GM13977 (cell line): Measurements from ENCODE around the gene FGF18.
"Not testable (repeated sequence)": the region's sequence is repeated elsewhere in the genome, so short reads cannot be mapped to it uniquely, and the experiment has no call there.

Experiments used
- DNase-seq: peaks from one replicate; pipeline ENCODE4 v3.0.0; 2012; ENCODE audit warnings: low spot score
- in situ Hi-C: fragments of 300-500 bp; cut with MboI; formaldehyde crosslinking; loops from one replicate; pipeline ENCODE4 v1.12.0; 2022; ENCODE audit warnings: low sequenced_read_pairs, low pct_unique_long_range_greater_than_20kb, mixed read lengths, inconsistent platforms; ENCODE audit not compliant: unreplicated experiment
- TF ChIP-seq, protein P1 (sequence below): IDR thresholded peaks from 2 replicates; pipeline ENCODE4 v1.5.1; 2012; ENCODE audit warnings: mild to moderate bottlenecking, control low read depth; ENCODE audit not compliant: insufficient read depth; ENCODE audit errors: extremely low read depth, missing control alignments

The FGF18 gene

DNA sequence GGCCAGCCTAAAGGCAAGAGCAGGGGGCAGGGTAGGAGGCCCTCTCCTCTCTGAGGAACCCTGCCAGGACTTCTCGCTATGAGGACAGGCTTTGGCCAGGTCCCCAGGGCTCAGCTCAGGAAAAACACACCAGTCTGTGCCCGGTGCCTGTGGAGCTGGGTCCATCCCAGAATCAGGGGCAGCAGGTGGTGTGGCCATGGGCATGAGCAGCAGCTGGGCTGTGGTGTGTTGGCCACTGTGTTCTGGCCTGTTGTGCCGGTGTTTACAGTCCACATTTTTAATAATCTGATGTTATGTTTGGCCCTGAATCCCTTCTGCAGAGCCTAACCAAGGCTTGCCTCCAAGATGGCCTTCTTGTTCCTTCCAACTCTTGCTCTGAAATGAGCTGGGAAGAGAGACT is 77.0 kb downstream of the FGF18 start:
- DNase-seq = no peak
- TF ChIP-seq, protein P1, sequence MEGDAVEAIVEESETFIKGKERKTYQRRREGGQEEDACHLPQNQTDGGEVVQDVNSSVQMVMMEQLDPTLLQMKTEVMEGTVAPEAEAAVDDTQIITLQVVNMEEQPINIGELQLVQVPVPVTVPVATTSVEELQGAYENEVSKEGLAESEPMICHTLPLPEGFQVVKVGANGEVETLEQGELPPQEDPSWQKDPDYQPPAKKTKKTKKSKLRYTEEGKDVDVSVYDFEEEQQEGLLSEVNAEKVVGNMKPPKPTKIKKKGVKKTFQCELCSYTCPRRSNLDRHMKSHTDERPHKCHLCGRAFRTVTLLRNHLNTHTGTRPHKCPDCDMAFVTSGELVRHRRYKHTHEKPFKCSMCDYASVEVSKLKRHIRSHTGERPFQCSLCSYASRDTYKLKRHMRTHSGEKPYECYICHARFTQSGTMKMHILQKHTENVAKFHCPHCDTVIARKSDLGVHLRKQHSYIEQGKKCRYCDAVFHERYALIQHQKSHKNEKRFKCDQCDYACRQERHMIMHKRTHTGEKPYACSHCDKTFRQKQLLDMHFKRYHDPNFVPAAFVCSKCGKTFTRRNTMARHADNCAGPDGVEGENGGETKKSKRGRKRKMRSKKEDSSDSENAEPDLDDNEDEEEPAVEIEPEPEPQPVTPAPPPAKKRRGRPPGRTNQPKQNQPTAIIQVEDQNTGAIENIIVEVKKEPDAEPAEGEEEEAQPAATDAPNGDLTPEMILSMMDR = no peak
- in situ Hi-C loops = no loop called here

DNA sequence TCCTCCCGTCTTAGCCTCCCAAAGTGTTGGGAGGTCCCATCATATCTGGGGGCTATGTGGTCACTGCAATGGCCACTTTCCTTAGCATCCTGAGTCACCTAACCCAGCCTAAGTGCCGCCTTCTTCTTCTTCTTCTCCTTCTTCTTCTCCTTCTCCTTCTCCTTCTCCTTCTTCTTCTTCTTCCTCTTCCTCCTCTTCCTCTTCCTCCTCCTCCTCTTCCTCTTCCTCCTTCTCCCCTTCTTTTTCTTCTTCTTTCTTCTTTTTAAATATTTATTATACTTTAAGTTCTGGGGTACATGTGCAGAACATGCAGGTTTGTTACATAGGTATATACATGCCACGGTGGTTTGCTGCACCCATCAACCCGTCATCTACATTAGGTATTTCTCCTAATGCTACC is 78.0 kb downstream of the FGF18 start:
- DNase-seq, in situ Hi-C loops: not testable (repeated sequence)

DNA sequence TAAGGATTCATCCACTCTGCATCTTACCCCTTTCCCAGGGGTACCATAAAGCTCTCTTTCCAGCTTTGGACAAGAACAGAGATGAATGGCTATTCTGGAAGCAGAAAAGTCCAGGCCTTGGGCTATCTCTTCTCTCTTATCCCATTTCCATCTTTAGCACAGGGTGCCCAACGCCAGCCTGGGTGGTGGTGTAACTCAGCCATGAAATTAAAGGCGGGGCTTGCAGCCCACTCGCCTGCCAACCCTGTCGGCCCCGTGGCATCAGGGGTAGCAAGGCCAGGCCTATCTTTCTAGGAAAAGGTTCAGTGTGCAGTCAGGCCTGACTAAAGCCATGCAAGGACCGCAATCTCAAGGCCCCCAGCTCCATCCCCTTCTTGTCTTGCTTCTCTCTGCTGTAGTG is 78.7 kb downstream of the FGF18 start:
- no peak for DNase-seq
- TF ChIP-seq, protein P1 = no peak
- in situ Hi-C loops = no loop called here

DNA sequence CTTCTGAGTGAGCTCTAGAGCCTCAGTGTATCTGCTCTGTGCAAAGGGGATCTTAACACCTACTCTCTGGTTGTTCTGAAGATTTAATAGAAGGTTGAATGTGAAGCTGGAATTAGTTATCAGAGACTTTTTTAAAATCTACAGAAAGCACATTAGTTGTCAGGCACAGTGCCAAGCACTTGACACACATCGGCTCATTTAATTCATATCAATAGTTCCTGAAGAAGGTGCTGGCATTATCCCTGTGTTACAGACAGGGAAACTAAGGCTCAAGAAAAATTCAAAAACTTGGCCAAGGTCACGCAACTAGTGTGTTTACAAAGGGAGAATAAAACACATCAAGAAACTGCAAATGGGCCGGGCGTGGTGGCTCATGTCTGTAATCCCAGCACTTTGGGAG is 80.2 kb downstream of the FGF18 start:
- in situ Hi-C loops = no loop called here
- TF ChIP-seq, protein P1 = no peak
- no peak for DNase-seq

DNA sequence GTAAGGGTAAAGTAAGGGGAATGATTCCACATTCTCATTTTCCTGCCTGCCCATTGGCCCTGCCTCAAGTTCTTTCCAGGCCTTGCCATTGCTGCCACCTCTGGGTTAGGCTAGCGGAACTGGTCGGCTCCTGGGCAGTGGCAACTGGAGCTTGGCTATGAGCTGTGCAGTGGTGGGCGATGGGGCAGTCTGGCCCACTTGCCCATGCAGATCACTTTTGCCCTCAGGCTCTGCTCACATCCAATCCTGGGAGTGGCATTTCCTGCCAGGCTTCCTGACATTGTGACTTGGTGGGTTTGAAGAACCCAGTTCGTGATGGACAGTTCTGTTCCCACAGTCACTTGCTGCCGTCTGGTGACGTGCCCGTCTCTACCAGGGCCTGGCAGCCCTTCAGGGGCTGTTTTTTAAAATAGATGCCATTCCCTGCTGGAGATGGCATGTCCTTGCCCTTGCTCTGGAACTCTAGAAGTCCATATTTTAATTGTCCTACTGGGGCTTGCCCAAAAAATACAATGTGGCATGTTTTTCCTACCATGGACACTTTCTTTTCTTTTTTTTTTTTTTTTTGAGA is 86.1 kb downstream of the FGF18 start:
- no peak for DNase-seq
- TF ChIP-seq, protein P1 = no peak
- in situ Hi-C loops = no loop called here

DNA sequence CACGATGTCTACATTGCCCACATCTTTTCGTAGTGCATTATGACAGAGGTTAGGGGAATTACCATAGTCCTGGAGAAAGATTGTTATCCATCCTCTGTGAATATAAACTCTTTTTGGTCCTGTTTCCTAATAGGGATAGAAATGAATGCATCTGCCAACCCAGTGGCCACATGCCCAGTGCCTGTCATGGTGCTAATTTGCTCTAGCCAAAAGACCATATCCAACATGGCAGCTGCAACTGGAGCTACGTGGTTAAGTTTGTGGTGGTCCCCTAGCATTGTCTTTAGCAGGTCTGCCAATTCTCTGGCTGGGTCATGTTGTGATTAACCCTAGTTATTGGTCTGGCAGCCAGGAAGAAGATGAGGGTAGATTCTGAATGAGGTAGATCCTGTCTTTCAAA is 87.5 kb downstream of the FGF18 start:
- no peak for DNase-seq
- in situ Hi-C loops = no loop called here
- TF ChIP-seq, protein P1 = no peak
